WTC11 (cell line): ENCODE data around the gene ZNF394. TPM values are rescaled to one million over a fixed set of nuclear protein-coding genes. Genes with fewer than 3 reads are reported as not detected.
"Not testable (repeated sequence)": the region's sequence is repeated elsewhere in the genome, so short reads cannot be mapped to it uniquely, and the experiment has no call there.

Source experiments
- ATAC-seq: fragments of 200-7000 bp; cut with Tn5 transposase; 2 replicates; pipeline ENCODE4 v1.10.0; 2021; ENCODE audit warnings: mild to moderate bottlenecking, moderate library complexity
- CTCF ChIA-PET: fragments of 300-600 bp; sonication (Branson Sonifier 250); formaldehyde crosslinking; loops from one replicate; lab custom pipeline; 2021; ENCODE audit warnings: antibody characterized with exemption; lab: Charles Lee
- POLR2A ChIA-PET: fragments of 350-600 bp; sonication (Branson Sonifier 250); formaldehyde crosslinking; loops from one replicate; lab custom pipeline; 2021; ENCODE audit warnings: antibody characterized with exemption; lab: Charles Lee
- DNase-seq: peaks from one replicate; pipeline ENCODE4 v3.0.0; 2021; ENCODE audit warnings: low spot score
- H3K27ac Mint-ChIP-seq: 2 replicates; pipeline ENCODE4 v1.8.0; 2021; ENCODE audit warnings: mixed read lengths
- H3K27me3 Mint-ChIP-seq: 2 replicates; pipeline ENCODE4 v1.8.0; 2021; ENCODE audit warnings: low read depth, mild to moderate bottlenecking, moderate library complexity, mixed read lengths
- H3K36me3 Mint-ChIP-seq: 2 replicates; pipeline ENCODE4 v1.8.0; 2021; ENCODE audit warnings: mixed read lengths
- H3K4me1 Mint-ChIP-seq: 2 replicates; pipeline ENCODE4 v1.8.0; 2022; ENCODE audit warnings: mixed read lengths
- H3K4me3 Mint-ChIP-seq: 2 replicates; pipeline ENCODE4 v1.8.0; 2021; ENCODE audit warnings: mild to moderate bottlenecking, moderate library complexity, mixed read lengths
- H3K9me3 Mint-ChIP-seq: 2 replicates; pipeline ENCODE4 v1.8.0; 2021; ENCODE audit warnings: mixed read lengths
- ESRRA ChIP-seq: sonication (generic); formaldehyde crosslinking; IDR thresholded peaks from 2 replicates; pipeline ENCODE4 v1.8.1; 2022; ENCODE audit warnings: mild to moderate bottlenecking, missing genetic modification reagents, borderline replicate concordance
- IRF2 ChIP-seq: sonication (generic); formaldehyde crosslinking; IDR thresholded peaks from 2 replicates; pipeline ENCODE4 v1.8.0; 2022; ENCODE audit warnings: low read depth, missing genetic modification reagents, borderline replicate concordance
- NR1H2 ChIP-seq: sonication (generic); formaldehyde crosslinking; IDR thresholded peaks from 2 replicates; pipeline ENCODE4 v1.9.0; 2021; ENCODE audit warnings: mild to moderate bottlenecking, moderate library complexity, missing genetic modification reagents
- NR3C1 ChIP-seq: sonication (generic); formaldehyde crosslinking; conservative IDR thresholded peaks from 2 replicates; pipeline ENCODE4 v1.8.1; 2023; ENCODE audit warnings: low read depth, mild to moderate bottlenecking, missing genetic modification reagents
- RORB ChIP-seq: fragments of 250-450 bp; sonication (Bioruptor Pico); IDR thresholded peaks from 2 replicates; pipeline ENCODE4 v1.9.0; 2021; ENCODE audit warnings: mild to moderate bottlenecking
- ZNF219 ChIP-seq: sonication (generic); formaldehyde crosslinking; IDR thresholded peaks from 2 replicates; pipeline ENCODE4 v1.8.0; 2023; ENCODE audit warnings: missing genetic modification reagents, mild to moderate bottlenecking, borderline replicate concordance
- total RNA-seq: library from RNA; stranded (reverse); gene quantifications from 3 replicates; pipeline ENCODE4 v1.2.3, GENCODE V29; 2021
- TF ChIP-seq, protein P1 (sequence below): sonication (generic); formaldehyde crosslinking; IDR thresholded peaks from 2 replicates; pipeline ENCODE4 v1.8.1; 2023; ENCODE audit warnings: mild to moderate bottlenecking, missing genetic modification reagents, borderline replicate concordance
- TF ChIP-seq, protein P2 (sequence below): sonication (generic); formaldehyde crosslinking; IDR thresholded peaks from 2 replicates; pipeline ENCODE4 v1.8.1; 2022; ENCODE audit warnings: low read depth, missing genetic modification reagents, borderline replicate concordance
- TF ChIP-seq, protein P3 (sequence below): sonication (generic); formaldehyde crosslinking; conservative IDR thresholded peaks from 2 replicates; pipeline ENCODE4 v1.8.1; 2022; ENCODE audit warnings: mild to moderate bottlenecking, missing genetic modification reagents
- TF ChIP-seq, protein P4 (sequence below): sonication (generic); formaldehyde crosslinking; IDR thresholded peaks from 2 replicates; pipeline ENCODE4 v1.8.0; 2023; ENCODE audit warnings: mild to moderate bottlenecking, missing genetic modification reagents
- TF ChIP-seq, protein P5 (sequence below): sonication (generic); formaldehyde crosslinking; IDR thresholded peaks from 2 replicates; pipeline ENCODE4 v1.8.1; 2022; ENCODE audit warnings: mild to moderate bottlenecking, missing genetic modification reagents, moderate library complexity, borderline replicate concordance
- TF ChIP-seq, protein P6 (sequence below): sonication (generic); formaldehyde crosslinking; IDR thresholded peaks from 2 replicates; pipeline ENCODE4 v1.8.0; 2023; ENCODE audit warnings: missing genetic modification reagents, mild to moderate bottlenecking, borderline replicate concordance

Gene ZNF394
- total RNA-seq, 1 experiment from 2014 or later = 24.0 TPM

DNA sequence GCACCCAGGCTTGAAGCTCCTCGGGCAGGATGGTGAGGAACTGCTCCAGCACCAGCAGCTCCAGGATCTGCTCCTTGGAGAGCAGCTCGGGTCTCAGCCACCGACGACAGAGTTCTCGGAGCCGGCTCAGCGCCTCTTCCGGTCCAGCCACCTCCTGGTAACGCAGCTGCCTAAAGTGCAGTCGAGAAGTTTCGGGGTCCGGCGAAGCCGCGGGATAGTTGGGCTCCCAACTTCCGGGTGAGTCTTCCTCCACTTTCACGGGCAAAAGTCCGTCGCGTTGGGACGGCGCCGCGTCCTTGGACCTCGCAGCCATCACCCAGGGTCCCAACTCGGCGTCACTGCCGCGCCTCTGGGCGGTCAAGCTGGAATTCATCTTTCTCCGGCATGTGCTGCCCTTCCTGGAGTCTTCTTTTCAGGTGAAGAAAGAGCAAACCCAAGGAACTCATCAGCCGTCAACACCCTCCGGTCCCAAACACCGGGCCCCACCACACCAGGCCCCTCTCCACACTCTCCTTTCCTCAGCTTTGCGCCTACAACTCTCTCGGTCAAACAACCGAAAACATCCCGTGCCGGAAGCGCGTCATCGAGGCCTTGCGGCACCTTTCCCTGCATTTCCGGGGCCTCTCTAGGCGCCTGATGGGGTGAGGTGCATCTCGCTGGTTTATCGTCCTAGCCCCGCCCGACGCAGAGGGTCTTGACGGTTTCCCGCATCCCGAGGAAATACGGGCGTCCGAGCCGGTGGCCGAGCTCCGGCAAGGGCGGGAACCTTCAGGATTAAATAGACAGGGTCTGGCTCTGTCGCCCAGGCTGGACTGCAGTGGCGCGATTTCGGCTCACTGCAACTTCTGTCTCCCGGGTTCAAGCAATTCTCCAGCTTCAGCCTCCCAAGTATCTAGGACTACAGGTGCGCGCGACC lies at the start of gene ZNF394 (continued):
- TF ChIP-seq, protein P1, sequence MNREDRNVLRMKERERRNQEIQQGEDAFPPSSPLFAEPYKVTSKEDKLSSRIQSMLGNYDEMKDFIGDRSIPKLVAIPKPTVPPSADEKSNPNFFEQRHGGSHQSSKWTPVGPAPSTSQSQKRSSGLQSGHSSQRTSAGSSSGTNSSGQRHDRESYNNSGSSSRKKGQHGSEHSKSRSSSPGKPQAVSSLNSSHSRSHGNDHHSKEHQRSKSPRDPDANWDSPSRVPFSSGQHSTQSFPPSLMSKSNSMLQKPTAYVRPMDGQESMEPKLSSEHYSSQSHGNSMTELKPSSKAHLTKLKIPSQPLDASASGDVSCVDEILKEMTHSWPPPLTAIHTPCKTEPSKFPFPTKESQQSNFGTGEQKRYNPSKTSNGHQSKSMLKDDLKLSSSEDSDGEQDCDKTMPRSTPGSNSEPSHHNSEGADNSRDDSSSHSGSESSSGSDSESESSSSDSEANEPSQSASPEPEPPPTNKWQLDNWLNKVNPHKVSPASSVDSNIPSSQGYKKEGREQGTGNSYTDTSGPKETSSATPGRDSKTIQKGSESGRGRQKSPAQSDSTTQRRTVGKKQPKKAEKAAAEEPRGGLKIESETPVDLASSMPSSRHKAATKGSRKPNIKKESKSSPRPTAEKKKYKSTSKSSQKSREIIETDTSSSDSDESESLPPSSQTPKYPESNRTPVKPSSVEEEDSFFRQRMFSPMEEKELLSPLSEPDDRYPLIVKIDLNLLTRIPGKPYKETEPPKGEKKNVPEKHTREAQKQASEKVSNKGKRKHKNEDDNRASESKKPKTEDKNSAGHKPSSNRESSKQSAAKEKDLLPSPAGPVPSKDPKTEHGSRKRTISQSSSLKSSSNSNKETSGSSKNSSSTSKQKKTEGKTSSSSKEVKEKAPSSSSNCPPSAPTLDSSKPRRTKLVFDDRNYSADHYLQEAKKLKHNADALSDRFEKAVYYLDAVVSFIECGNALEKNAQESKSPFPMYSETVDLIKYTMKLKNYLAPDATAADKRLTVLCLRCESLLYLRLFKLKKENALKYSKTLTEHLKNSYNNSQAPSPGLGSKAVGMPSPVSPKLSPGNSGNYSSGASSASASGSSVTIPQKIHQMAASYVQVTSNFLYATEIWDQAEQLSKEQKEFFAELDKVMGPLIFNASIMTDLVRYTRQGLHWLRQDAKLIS (CRISPR knock-in tag) = no peak
- no peak for TF ChIP-seq NR1H2 (CRISPR knock-in tag)
- no peak for TF ChIP-seq RORB (CRISPR knock-in tag)
- TF ChIP-seq, protein P2, sequence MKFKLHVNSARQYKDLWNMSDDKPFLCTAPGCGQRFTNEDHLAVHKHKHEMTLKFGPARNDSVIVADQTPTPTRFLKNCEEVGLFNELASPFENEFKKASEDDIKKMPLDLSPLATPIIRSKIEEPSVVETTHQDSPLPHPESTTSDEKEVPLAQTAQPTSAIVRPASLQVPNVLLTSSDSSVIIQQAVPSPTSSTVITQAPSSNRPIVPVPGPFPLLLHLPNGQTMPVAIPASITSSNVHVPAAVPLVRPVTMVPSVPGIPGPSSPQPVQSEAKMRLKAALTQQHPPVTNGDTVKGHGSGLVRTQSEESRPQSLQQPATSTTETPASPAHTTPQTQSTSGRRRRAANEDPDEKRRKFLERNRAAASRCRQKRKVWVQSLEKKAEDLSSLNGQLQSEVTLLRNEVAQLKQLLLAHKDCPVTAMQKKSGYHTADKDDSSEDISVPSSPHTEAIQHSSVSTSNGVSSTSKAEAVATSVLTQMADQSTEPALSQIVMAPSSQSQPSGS (CRISPR knock-in tag) = no peak
- TF ChIP-seq ZNF219 (CRISPR knock-in tag) = no peak
- TF ChIP-seq, protein P3, sequence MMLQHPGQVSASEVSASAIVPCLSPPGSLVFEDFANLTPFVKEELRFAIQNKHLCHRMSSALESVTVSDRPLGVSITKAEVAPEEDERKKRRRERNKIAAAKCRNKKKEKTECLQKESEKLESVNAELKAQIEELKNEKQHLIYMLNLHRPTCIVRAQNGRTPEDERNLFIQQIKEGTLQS (CRISPR knock-in tag) = no peak
- TF ChIP-seq, protein P4, sequence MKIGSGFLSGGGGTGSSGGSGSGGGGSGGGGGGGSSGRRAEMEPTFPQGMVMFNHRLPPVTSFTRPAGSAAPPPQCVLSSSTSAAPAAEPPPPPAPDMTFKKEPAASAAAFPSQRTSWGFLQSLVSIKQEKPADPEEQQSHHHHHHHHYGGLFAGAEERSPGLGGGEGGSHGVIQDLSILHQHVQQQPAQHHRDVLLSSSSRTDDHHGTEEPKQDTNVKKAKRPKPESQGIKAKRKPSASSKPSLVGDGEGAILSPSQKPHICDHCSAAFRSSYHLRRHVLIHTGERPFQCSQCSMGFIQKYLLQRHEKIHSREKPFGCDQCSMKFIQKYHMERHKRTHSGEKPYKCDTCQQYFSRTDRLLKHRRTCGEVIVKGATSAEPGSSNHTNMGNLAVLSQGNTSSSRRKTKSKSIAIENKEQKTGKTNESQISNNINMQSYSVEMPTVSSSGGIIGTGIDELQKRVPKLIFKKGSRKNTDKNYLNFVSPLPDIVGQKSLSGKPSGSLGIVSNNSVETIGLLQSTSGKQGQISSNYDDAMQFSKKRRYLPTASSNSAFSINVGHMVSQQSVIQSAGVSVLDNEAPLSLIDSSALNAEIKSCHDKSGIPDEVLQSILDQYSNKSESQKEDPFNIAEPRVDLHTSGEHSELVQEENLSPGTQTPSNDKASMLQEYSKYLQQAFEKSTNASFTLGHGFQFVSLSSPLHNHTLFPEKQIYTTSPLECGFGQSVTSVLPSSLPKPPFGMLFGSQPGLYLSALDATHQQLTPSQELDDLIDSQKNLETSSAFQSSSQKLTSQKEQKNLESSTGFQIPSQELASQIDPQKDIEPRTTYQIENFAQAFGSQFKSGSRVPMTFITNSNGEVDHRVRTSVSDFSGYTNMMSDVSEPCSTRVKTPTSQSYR (CRISPR knock-in tag) = no peak
- no peak for TF ChIP-seq ESRRA (CRISPR knock-in tag)
- TF ChIP-seq, protein P5, sequence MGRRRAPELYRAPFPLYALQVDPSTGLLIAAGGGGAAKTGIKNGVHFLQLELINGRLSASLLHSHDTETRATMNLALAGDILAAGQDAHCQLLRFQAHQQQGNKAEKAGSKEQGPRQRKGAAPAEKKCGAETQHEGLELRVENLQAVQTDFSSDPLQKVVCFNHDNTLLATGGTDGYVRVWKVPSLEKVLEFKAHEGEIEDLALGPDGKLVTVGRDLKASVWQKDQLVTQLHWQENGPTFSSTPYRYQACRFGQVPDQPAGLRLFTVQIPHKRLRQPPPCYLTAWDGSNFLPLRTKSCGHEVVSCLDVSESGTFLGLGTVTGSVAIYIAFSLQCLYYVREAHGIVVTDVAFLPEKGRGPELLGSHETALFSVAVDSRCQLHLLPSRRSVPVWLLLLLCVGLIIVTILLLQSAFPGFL (CRISPR knock-in tag) = no peak
- TF ChIP-seq IRF2 (CRISPR knock-in tag) = no peak
- TF ChIP-seq, protein P6, sequence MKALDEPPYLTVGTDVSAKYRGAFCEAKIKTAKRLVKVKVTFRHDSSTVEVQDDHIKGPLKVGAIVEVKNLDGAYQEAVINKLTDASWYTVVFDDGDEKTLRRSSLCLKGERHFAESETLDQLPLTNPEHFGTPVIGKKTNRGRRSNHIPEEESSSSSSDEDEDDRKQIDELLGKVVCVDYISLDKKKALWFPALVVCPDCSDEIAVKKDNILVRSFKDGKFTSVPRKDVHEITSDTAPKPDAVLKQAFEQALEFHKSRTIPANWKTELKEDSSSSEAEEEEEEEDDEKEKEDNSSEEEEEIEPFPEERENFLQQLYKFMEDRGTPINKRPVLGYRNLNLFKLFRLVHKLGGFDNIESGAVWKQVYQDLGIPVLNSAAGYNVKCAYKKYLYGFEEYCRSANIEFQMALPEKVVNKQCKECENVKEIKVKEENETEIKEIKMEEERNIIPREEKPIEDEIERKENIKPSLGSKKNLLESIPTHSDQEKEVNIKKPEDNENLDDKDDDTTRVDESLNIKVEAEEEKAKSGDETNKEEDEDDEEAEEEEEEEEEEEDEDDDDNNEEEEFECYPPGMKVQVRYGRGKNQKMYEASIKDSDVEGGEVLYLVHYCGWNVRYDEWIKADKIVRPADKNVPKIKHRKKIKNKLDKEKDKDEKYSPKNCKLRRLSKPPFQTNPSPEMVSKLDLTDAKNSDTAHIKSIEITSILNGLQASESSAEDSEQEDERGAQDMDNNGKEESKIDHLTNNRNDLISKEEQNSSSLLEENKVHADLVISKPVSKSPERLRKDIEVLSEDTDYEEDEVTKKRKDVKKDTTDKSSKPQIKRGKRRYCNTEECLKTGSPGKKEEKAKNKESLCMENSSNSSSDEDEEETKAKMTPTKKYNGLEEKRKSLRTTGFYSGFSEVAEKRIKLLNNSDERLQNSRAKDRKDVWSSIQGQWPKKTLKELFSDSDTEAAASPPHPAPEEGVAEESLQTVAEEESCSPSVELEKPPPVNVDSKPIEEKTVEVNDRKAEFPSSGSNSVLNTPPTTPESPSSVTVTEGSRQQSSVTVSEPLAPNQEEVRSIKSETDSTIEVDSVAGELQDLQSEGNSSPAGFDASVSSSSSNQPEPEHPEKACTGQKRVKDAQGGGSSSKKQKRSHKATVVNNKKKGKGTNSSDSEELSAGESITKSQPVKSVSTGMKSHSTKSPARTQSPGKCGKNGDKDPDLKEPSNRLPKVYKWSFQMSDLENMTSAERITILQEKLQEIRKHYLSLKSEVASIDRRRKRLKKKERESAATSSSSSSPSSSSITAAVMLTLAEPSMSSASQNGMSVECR (CRISPR knock-in tag) = peak; percentile 62; the same call in 1 of the 2 replicates
- TF ChIP-seq NR3C1 = no peak

DNA sequence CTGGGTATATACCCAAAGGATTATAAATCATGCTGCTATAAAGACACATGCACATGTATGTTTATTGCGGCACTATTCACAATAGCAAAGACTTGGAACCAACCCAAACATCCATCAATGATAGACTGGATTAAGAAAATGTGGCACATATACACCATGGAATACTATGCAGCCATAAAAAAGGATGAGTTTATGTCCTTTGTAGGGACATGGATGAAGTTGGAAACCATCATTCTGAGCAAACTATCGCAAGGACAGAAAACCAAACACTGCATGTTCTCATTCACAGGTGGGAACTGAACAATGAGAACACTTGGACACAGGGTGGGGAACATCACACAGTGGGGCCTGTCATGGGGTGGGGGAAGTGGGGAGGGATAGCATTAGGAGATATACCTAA lies 49.5 kb upstream of the ZNF394 start:
- CTCF ChIA-PET, DNase-seq, POLR2A ChIA-PET, ATAC-seq, H3K4me1 Mint-ChIP-seq, H3K27ac Mint-ChIP-seq, H3K27me3 Mint-ChIP-seq: not testable (repeated sequence)
- peaks cover 32% of the 10 kb centered on the region for H3K36me3 Mint-ChIP-seq
- peaks cover 20% of the 10 kb centered on the region for H3K9me3 Mint-ChIP-seq
- peak overlapping the region; percentile 30; the same call in 1 of the 2 replicates for H3K4me3 Mint-ChIP-seq

DNA sequence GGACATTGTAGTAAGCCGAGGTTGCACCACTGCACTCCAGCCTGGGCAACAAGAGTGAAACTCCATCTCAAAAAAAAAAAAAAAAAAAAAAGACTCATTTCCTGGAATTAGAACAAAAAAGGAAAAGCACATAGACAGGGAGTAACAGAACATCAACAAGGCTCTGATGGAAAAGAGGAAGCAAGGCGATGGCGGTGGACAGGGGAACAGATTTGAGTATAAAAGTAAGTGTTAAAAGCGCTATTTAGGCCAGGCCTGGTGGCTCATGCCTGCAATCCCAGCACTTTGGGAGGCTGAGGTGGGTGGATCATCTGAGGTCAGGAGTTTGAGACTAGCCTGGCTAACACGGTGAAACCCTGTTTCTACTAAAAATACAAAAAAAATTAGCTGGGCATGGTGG lies 45.2 kb upstream of the ZNF394 start:
- DNase-seq, ATAC-seq, H3K27ac Mint-ChIP-seq, H3K4me3 Mint-ChIP-seq, POLR2A ChIA-PET, H3K4me1 Mint-ChIP-seq: not testable (repeated sequence)
- peaks cover 48% of the 10 kb centered on the region for H3K9me3 Mint-ChIP-seq
- H3K36me3 Mint-ChIP-seq = peaks cover 49% of the 10 kb centered on the region
- CTCF ChIA-PET = interaction anchor here (0.6 to 0.7 kb wide), 3 partner anchors 386 to 509 kb away, joined by 3 read pairs; no protein-coding TSS in a partner anchor
- H3K27me3 Mint-ChIP-seq = peaks cover 12% of the 10 kb centered on the region
